Esophagus muscularis mucosa (tissue), 4 donors: Measurements from ENCODE around the gene TMEM87B. TPM values are rescaled to one million over a fixed set of nuclear protein-coding genes. Genes with fewer than 3 reads are reported as not detected.

Experiments used
- DNase-seq: peaks from one replicate; pipeline ENCODE4 v3.0.0-alpha.2; 2017; ENCODE audit errors: extremely low spot score
- H3K27ac ChIP-seq, 4 donors: fragments of 200-600 bp; sonication (generic); replicated peaks in 1 of 4; 1 replicate in 3 of 4; 2 replicates in 1 of 4; pipeline ENCODE4 v1.5.1; 2016 to 2019; ENCODE audit warnings: mild to moderate bottlenecking in 1 of 4
- H3K27me3 ChIP-seq, 4 donors: fragments of 200-600 bp; sonication (generic); one replicate each; pipeline versions ENCODE4 v1.5.1 to v1.6.0; 2016 to 2019
- H3K36me3 ChIP-seq, 4 donors: fragments of 200-600 bp; sonication (generic); one replicate each; pipeline ENCODE4 v1.5.1; 2016 to 2019
- H3K4me1 ChIP-seq, 4 donors: fragments of 200-600 bp; sonication (generic); one replicate each; pipeline ENCODE4 v1.5.1; 2016 to 2019
- H3K4me3 ChIP-seq, 4 donors: fragments of 200-600 bp; sonication (generic); 1 replicate in 2 of 4; 2 replicates in 2 of 4; pipeline ENCODE4 v1.5.1; 2016 to 2019; ENCODE audit warnings: mild to moderate bottlenecking in 4 of 4, moderate library complexity in 1 of 4
- H3K9me3 ChIP-seq, 4 donors: fragments of 200-600 bp; sonication (generic); 1 replicate in 3 of 4; 2 replicates in 1 of 4; pipeline ENCODE4 v1.5.1; 2016 to 2019
- CTCF ChIP-seq, 3 experiments: fragments of 200-600 bp in 2 of 3; fragments of 450-650 bp in 1 of 3; sonication (generic) in 2 of 3; IDR thresholded peaks; one replicate each; pipeline ENCODE4 v1.5.1; 2017 to 2019; ENCODE audit warnings: antibody characterized with exemption in 3 of 3, mild to moderate bottlenecking in 2 of 3, moderate library complexity in 1 of 3
- EP300 ChIP-seq: sonication (generic); formaldehyde crosslinking; IDR thresholded peaks from one replicate; pipeline ENCODE4 v1.6.1; 2017; ENCODE audit warnings: antibody characterized with exemption
- POLR2A ChIP-seq: fragments of 450-650 bp; IDR thresholded peaks from one replicate; pipeline ENCODE4 v1.6.1; 2017; ENCODE audit warnings: antibody characterized with exemption, moderate library complexity, mild to moderate bottlenecking, low read depth
- POLR2AphosphoS5 ChIP-seq, 2 donors: sonication (generic); formaldehyde crosslinking; IDR thresholded peaks; one replicate each; pipeline ENCODE4 v1.6.1; 2017; ENCODE audit warnings: antibody characterized with exemption in 2 of 2
- WGBS: methylation state at CpG from one replicate; pipeline ENCODE4 v1.1.5; 2018; 5-methylcytosine and 5-hydroxymethylcytosine counted together
- intact Hi-C: fragments of 100-400 bp; cut with DNase I; formaldehyde crosslinking; loops from one replicate; pipeline ENCODE4 v1.15.1; 2023
- total RNA-seq, 4 donors: library from RNA; depleted of rRNA; stranded (reverse); fragments of >200 nt; gene quantifications; one replicate each; pipeline versions ENCODE4 v1.1.0 to v1.2.1, GENCODE V29; 2016

The TMEM87B gene
- total RNA-seq, 4 donors from 2014 or later = 13.7 to 21.8 (median 14.9) TPM

- H3K27me3 ChIP-seq = no peaks in the 10 kb centered on the region
- TF ChIP-seq CTCF (IDR thresholded peaks at IDR 0.05) = no peak
- no peak for TF ChIP-seq POLR2A
- TF ChIP-seq EP300 = no peak
- TF ChIP-seq POLR2AphosphoS5 (IDR thresholded peaks at IDR 0.05) = no peak
- H3K9me3 ChIP-seq = no peaks in the 10 kb centered on the region
- H3K4me1 ChIP-seq = no peaks in the 10 kb centered on the region
- 94% methylated on average over 26 of the region's 31 CpGs for WGBS
- H3K36me3 ChIP-seq = no peaks in the 10 kb centered on the region
- no peak overlapping the region for H3K27ac ChIP-seq
- intact Hi-C loops = no loop called here
- H3K4me3 ChIP-seq = no peak overlapping the region
- no peak for DNase-seq
Measured at GRCh38 chr2:112159454-112159921, 104.4 kb downstream of the TMEM87B start.

- TF ChIP-seq POLR2AphosphoS5 (IDR thresholded peaks at IDR 0.05) (no peak), CTCF (IDR thresholded peaks at IDR 0.05) (no peak), EP300 (no peak), POLR2A (no peak)
- DNase-seq = no peak
- H3K9me3 ChIP-seq = no peaks in the 10 kb centered on the region
- H3K27me3 ChIP-seq = no peaks in the 10 kb centered on the region
- 84% methylated on average over 51 of the region's 52 CpGs for WGBS
- no peaks in the 10 kb centered on the region for H3K36me3 ChIP-seq
- no peak overlapping the region for H3K4me3 ChIP-seq
- intact Hi-C loops = no loop called here
- H3K4me1 ChIP-seq = no peaks in the 10 kb centered on the region
- H3K27ac ChIP-seq = no peak overlapping the region
Measured at GRCh38 chr2:112160283-112161250, 105.5 kb downstream of the TMEM87B start.

GRCh38 chr2:112161431-112162145 is 106.5 kb downstream of the TMEM87B start:
- H3K27me3 ChIP-seq = no peaks in the 10 kb centered on the region
- TF ChIP-seq CTCF (IDR thresholded peaks at IDR 0.05) (no peak), POLR2A (no peak), EP300 (no peak), POLR2AphosphoS5 (IDR thresholded peaks at IDR 0.05) (no peak)
- DNase-seq = no peak
- H3K27ac ChIP-seq = no peak overlapping the region
- H3K4me1 ChIP-seq = no peaks in the 10 kb centered on the region
- no peak overlapping the region for H3K4me3 ChIP-seq
- intact Hi-C loops = no loop called here
- no peaks in the 10 kb centered on the region for H3K36me3 ChIP-seq
- 91% methylated on average over 8 of the region's 9 CpGs for WGBS
- no peaks in the 10 kb centered on the region for H3K9me3 ChIP-seq

GRCh38 chr2:112162341-112162740 is 107.3 kb downstream of the TMEM87B start:
- H3K4me1 ChIP-seq = no peaks in the 10 kb centered on the region
- no peak for DNase-seq
- H3K36me3 ChIP-seq = no peaks in the 10 kb centered on the region
- 96% methylated on average over 5 of the region's 6 CpGs for WGBS
- no peaks in the 10 kb centered on the region for H3K27me3 ChIP-seq
- no peak overlapping the region for H3K4me3 ChIP-seq
- no peaks in the 10 kb centered on the region for H3K9me3 ChIP-seq
- H3K27ac ChIP-seq = no peak overlapping the region
- intact Hi-C loops = no loop called here
- no peak for TF ChIP-seq POLR2A
- no peak for TF ChIP-seq CTCF (IDR thresholded peaks at IDR 0.05)
- TF ChIP-seq POLR2AphosphoS5 (IDR thresholded peaks at IDR 0.05) = no peak
- TF ChIP-seq EP300 = no peak
